Endodermal cell (in vitro differentiated cells): Measurements from ENCODE around the gene BUD23. TPM values are rescaled to one million over a fixed set of nuclear protein-coding genes. Genes with fewer than 3 reads are reported as not detected.

ENCODE experiments used
- DNase-seq: peaks from one replicate; pipeline ENCODE4 v3.0.0-alpha.2; 2017
- H3K27ac ChIP-seq: 2 replicates; pipeline ENCODE4 v1.5.1; 2013; ENCODE audit warnings: mild to moderate bottlenecking, low read depth, low read length, moderate library complexity
- H3K27me3 ChIP-seq: 2 replicates; pipeline ENCODE4 v1.6.1; 2013; ENCODE audit warnings: mild to moderate bottlenecking, low read length, moderate library complexity; ENCODE audit not compliant: insufficient read depth, control insufficient read depth, poor library complexity, severe bottlenecking
- H3K36me3 ChIP-seq: 2 replicates; pipeline ENCODE4 v1.7.0; 2013; ENCODE audit warnings: mild to moderate bottlenecking, low read length, moderate library complexity; ENCODE audit not compliant: control insufficient read depth, insufficient read depth
- H3K4me1 ChIP-seq: one replicate; pipeline ENCODE4 v1.7.0; 2013; ENCODE audit warnings: low read length; ENCODE audit not compliant: control insufficient read depth, insufficient read depth
- H3K4me3 ChIP-seq: 2 replicates; pipeline ENCODE4 v1.5.1; 2013; ENCODE audit warnings: mild to moderate bottlenecking, low read length, moderate library complexity
- H3K9ac ChIP-seq: 2 replicates; pipeline ENCODE4 v1.6.1; 2013; ENCODE audit warnings: mild to moderate bottlenecking, low read length, moderate library complexity; ENCODE audit not compliant: poor library complexity, severe bottlenecking; ENCODE audit errors: extremely low read depth
- H3K9me3 ChIP-seq: 2 replicates; pipeline ENCODE4 v1.6.1; 2013; ENCODE audit warnings: mild to moderate bottlenecking, low read length, moderate library complexity; ENCODE audit not compliant: control insufficient read depth
- H3K27ac Mint-ChIP-seq: 2 replicates; pipeline ENCODE4 v1.8.0; 2020; ENCODE audit warnings: mixed read lengths
- H3K27me3 Mint-ChIP-seq: 2 replicates; pipeline ENCODE4 v1.8.0; 2021; ENCODE audit warnings: mild to moderate bottlenecking, mixed read lengths; ENCODE audit not compliant: insufficient read depth
- H3K36me3 Mint-ChIP-seq: 2 replicates; pipeline ENCODE4 v1.8.0; 2020; ENCODE audit warnings: low read depth, mixed read lengths
- H3K4me1 Mint-ChIP-seq: 2 replicates; pipeline ENCODE4 v1.8.0; 2020; ENCODE audit warnings: mixed read lengths
- H3K4me3 Mint-ChIP-seq: 2 replicates; pipeline ENCODE4 v1.8.0; 2020; ENCODE audit warnings: mild to moderate bottlenecking, moderate library complexity, mixed read lengths
- H3K9me3 Mint-ChIP-seq: 2 replicates; pipeline ENCODE4 v1.8.0; 2020; ENCODE audit warnings: mild to moderate bottlenecking, mixed read lengths
- CTCF ChIP-seq: fragments of 200-600 bp; sonication (generic); conservative IDR thresholded peaks from 2 replicates; pipeline ENCODE4 v1.5.0; 2021; ENCODE audit warnings: antibody characterized with exemption, mild to moderate bottlenecking
- WGBS, 2 experiments: methylation state at CpG; one replicate each; pipeline versions ENCODE4 v1.1.5 to v1.1.7; 2013; ENCODE audit warnings: missing lambda C conversion rate in 2 of 2, mixed read lengths in 1 of 2; ENCODE audit not compliant: insufficient coverage in 1 of 2, insufficient read length in 1 of 2; 5-methylcytosine and 5-hydroxymethylcytosine counted together
- total RNA-seq, 2 donors: library from RNA; stranded (reverse); fragmentation: NEBNext Ultra II Directional in 1 of 2; extraction: Animal tissue kit (Norgen Biotek cat#: 25700) in 1 of 2; gene quantifications; 2 replicates in 1 of 2; 3 replicates in 1 of 2; pipeline ENCODE4 v1.2.1, GENCODE V29; 2021

The BUD23 gene
- total RNA-seq, 2 donors from 2014 or later: 62.2 to 67.2 TPM

- peaks cover 18% of the 10 kb centered on the region for H3K36me3 ChIP-seq
- H3K4me1 ChIP-seq: peaks cover 11% of the 10 kb centered on the region
- H3K4me3 ChIP-seq: no peak overlapping the region
- DNase-seq: peak; percentile 74
- Mint-ChIP-seq H3K27ac (peak overlapping the region; percentile 99), H3K4me1 (peaks cover 31% of the 10 kb centered on the region), H3K27me3 (no peaks in the 10 kb centered on the region), H3K9me3 (no peaks in the 10 kb centered on the region), H3K36me3 (peaks cover 15% of the 10 kb centered on the region), H3K4me3 (peak overlapping the region; percentile 32)
- no peaks in the 10 kb centered on the region for H3K9me3 ChIP-seq
- no peaks in the 10 kb centered on the region for H3K27me3 ChIP-seq
- WGBS, 2 experiments: 65 to 78% methylated on average over 2 to 4 of the region's 5 CpGs
- no peak overlapping the region for H3K9ac ChIP-seq
- H3K27ac ChIP-seq: peak overlapping the region; percentile 22
- no peak for TF ChIP-seq CTCF
Observed at GRCh38 chr7:73740771-73741170, 57.4 kb downstream of the BUD23 start.

- peak overlapping the region; percentile 99 for H3K27ac Mint-ChIP-seq
- Histone ChIP-seq H3K4me3 (no peak overlapping the region), H3K4me1 (peaks cover 11% of the 10 kb centered on the region), H3K27ac (no peak overlapping the region), H3K27me3 (no peaks in the 10 kb centered on the region), H3K9ac (peak overlapping the region; percentile 84), H3K36me3 (peaks cover 11% of the 10 kb centered on the region), H3K9me3 (no peaks in the 10 kb centered on the region)
- DNase-seq: peak; percentile 86
- H3K9me3 Mint-ChIP-seq: no peaks in the 10 kb centered on the region
- peaks cover 7% of the 10 kb centered on the region for H3K36me3 Mint-ChIP-seq
- peaks cover 31% of the 10 kb centered on the region for H3K4me1 Mint-ChIP-seq
- 63 to 83% methylated on average over 2 to 5 of the region's 5 CpGs for WGBS, 2 experiments
- no peak for TF ChIP-seq CTCF
- H3K27me3 Mint-ChIP-seq: no peaks in the 10 kb centered on the region
- H3K4me3 Mint-ChIP-seq: peak overlapping the region; percentile 47
Observed at GRCh38 chr7:73741600-73741999, 58.2 kb downstream of the BUD23 start.

GRCh38 chr7:73742338-73742752 lies 58.9 kb downstream of the BUD23 start:
- Histone ChIP-seq H3K9me3 (no peaks in the 10 kb centered on the region), H3K36me3 (peaks cover 4% of the 10 kb centered on the region), H3K27ac (peak overlapping the region; percentile 55), H3K4me3 (no peak overlapping the region), H3K27me3 (no peaks in the 10 kb centered on the region), H3K9ac (peak overlapping the region; percentile 84), H3K4me1 (peaks cover 11% of the 10 kb centered on the region)
- peak overlapping the region; percentile 47 for H3K4me3 Mint-ChIP-seq
- no peaks in the 10 kb centered on the region for H3K27me3 Mint-ChIP-seq
- peaks cover 2% of the 10 kb centered on the region for H3K36me3 Mint-ChIP-seq
- WGBS, 2 experiments: 44% methylated on average over 4 to 7 of the region's 7 CpGs
- TF ChIP-seq CTCF: no peak
- H3K9me3 Mint-ChIP-seq: no peaks in the 10 kb centered on the region
- peak; percentile 91 for DNase-seq
- peaks cover 31% of the 10 kb centered on the region for H3K4me1 Mint-ChIP-seq
- H3K27ac Mint-ChIP-seq: peak overlapping the region; percentile 99
